Kidney capillary endothelial cell (primary cell): Measurements from ENCODE around the gene NEO1.

Source experiments
- DNase-seq: peaks from one replicate; pipeline ENCODE4 v3.0.0-alpha.2; 2018; ENCODE audit warnings: low spot score

The NEO1 gene

DNA sequence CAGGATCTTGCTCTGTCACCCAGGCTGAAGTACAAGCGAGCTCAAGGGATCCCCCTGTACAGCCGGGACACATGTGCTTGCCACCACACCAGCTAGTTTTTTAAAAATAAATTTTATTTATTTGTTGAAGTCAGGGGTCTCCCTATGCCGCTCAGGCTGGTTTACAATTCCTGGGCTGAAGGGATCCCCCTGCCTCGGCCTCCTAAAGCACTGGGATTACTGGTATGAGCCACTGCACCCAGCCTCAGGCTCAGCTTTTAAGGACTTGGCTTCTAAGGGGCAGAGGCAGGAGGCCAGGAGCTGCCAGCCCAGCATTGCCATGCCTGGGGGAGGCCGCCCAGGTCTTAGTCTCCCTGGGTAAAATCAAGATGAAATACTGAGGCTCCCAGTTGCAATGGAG, 279.2 kb downstream of the NEO1 start:
- no peak for DNase-seq

- DNase-seq, result no peak
These were observed 280.0 kb downstream of the NEO1 start for GRCh38 chr15:73331991-73332925.

DNA sequence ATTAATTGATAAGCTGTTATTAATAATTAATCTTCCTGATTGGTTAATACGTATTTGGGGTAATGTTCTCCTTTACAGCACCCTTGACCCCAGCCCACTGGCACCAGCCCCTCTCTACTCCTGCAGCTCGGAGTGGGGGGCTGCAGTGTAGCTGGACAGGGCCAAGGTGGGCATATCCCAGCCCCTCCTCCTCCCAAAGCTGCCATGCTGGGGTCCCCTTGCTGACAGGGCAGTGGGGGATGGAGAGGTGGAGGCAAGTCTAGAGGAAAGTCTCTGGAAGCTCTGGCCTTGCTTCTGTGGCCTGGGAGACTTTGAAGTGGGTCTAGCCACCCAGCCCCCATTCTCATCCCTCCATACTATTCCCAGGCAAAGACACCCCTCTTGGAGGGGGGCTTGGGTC, 280.7 kb downstream of the NEO1 start:
- no peak for DNase-seq

DNA sequence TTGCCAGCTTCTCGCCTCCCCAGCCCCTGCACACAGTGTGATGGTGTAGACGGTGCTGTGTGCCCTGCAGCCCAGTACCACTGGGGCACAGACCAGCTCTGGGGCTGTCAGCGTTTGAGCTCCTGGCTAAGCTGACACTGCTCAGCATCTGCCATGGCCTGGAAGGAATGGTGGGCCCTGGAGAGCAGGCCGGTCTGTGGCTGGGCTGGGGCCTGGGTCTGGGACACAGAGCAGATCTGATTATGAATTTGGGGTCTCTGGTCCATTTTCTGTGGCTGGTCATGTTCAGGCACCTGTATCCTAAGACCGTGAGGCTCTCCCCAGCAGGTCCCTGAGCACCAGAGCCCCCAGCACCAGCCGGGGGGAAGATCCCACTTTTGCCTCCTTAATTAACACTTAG, 281.8 kb downstream of the NEO1 start:
- DNase-seq, result no peak

- no peak for DNase-seq
These were observed 282.8 kb downstream of the NEO1 start for GRCh38 chr15:73335026-73335425.

DNA sequence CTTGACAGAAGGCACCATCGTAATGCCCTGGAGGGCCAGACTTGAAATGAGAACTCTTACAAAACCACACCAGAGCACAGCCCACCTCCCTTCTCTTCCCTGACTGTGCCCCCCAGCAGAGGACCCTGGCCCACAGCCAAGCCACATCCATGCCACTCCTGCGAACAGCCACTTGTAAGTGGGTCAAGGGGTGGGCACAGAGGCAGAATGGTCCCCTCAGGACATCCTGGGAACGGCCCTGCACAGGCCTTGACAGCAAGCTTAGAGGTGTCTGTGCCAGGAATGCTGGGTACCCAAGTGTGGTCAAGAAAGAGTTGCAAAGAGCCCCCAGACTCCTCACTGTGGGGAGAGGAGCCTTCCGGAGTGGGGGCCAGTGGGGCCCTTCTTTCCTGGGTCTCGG, 283.2 kb downstream of the NEO1 start:
- DNase-seq, result no peak

- DNase-seq, result no peak
These were observed 284.5 kb downstream of the NEO1 start for GRCh38 chr15:73336756-73337155.

DNA sequence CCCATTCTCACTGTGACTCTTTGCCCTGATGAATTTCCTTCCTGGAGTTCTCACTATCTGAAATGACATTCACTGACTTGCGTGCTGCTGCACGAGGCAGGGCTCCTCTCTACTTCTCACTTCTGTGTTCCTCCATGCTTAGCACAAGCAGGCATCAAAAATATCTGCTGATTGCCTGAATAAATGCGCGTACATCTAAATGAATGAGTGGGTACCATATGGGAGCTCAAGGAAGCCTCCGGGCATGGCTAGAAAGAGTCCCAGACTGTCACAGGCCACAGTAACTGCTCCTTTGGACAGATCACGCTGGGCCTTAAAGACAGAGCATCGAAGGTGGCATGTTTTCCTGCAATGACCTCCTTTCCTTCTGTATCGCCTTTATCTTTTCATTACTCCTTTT, 284.9 kb downstream of the NEO1 start:
- DNase-seq, result no peak

- no peak for DNase-seq
These were observed 285.8 kb downstream of the NEO1 start for GRCh38 chr15:73338058-73338457.

- DNase-seq, result no peak
These were observed 286.5 kb downstream of the NEO1 start for GRCh38 chr15:73338606-73339374.

GRCh38 chr15:73340502-73341192, 288.4 kb downstream of the NEO1 start:
- no peak for DNase-seq

DNA sequence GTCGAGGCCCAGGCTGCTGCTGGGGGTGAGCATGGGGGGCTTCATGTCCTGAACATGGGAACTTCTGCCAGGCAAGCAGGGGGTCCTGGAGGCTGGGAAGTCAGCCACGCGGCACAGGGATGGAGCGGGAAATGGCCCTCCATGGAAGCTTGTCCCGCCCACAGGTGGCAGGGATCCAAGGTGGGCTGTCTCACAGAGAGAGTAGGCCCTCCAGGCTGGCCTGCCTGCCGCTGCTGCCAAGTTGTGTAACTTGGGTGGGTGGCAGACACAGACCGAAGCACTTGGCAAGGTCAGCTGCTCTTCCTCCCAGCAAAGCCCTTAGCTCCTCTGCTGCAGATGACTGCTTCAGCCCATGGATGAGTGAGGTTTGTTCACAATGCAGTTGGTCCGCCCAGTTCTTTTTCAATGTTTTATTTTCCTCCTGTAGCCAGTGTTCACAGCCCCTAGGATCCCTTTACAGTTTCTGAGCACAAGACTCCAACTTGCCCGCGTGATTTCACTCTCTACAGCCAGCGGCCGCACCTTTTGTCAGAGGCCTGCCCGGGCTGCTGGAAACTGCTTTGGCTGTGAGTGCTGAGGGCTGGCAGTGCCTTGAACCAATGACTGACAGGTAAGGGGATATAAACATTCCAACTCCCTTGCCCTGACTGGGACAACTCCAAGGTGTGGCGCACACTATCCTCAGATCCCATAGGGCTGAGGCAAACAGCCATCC, 289.8 kb downstream of the NEO1 start:
- DNase-seq, result no peak

GRCh38 chr15:73344056-73344455, 291.8 kb downstream of the NEO1 start:
- no peak for DNase-seq

GRCh38 chr15:73345658-73346057, 293.4 kb downstream of the NEO1 start:
- DNase-seq, result no peak

DNA sequence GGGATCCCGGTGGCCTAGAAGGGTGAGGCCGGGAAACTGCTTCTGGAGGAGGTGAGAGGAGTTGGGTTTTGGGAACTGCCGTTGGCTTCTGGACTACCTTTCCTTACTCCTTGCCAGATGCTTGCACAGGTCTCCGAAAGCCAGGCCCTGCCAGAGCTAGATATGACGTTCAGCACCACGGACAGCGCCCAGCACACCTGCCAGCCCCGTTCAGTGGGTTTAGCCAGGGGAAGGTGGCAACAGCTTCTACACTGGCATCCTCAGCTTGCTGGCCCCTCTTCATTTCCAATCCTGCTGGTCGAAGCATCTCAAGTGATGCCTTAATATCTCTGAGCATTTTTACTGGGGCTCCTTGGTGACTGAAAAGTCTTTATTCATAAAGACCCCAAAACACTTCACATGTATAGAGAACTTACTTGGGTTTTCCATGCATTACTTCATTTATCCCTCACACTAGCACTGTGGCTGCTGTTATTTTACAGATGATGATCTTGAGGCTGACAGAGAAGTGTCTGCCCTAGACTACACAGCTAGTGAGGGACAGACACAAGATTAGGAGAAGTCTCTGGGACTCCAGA, 294.6 kb downstream of the NEO1 start:
- peak; percentile 26 for DNase-seq

DNA sequence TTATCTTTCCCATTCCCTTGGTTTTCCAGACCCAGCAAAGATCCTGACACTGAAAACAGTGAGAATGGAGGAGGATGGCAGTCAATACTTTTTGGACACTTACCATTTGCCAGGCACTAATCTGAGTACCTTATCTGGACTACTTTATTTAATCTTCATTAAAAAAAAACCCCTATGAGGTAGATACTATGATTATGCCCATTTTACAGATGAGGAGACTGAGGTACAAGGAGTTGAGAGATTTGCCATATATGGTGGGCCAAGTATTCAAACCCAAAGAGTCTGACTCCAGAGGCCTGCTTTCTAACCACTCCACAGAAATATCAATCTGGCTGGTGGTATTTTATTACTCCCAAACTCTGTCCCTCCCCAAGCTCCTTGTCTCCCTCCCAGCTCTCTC, 296.9 kb downstream of the NEO1 start:
- no peak for DNase-seq

- DNase-seq, result no peak
These were observed 299.8 kb downstream of the NEO1 start for GRCh38 chr15:73352082-73352481.

- DNase-seq, result no peak
These were observed 301.5 kb downstream of the NEO1 start for GRCh38 chr15:73353734-73354133.

DNA sequence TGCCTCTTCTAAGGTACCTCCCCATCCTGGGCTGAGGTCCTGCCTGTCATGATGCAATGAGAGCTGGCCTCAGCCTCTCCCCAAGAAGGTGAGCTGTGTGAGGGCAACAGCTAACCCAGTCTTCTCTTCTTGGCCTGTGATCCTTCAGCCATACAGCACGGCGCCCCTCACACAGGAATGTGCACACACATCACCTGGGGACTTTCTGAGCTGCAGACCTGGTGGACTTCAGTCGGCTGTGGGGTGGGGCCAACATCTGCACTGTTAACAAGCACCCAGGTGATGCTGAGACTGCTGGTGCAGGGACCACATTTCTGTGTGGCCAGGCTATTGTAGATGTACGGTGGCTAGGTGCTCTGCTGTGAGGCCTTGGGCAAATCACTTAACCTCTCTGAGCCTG, 302.0 kb downstream of the NEO1 start:
- DNase-seq, result no peak
